ENCODE measurements around the gene MFSD12.
A peak's percentile ranks its signal among the peaks of the same experiment; 100 is the strongest.
"Not testable (repeated sequence)": the region's sequence is repeated elsewhere in the genome, so short reads cannot be mapped to it uniquely, and the experiment has no call there.

The MFSD12 gene

GRCh38 chr19:3575949-3576673 is 18.7 kb upstream of the MFSD12 start:
- no peak overlapping the region for H3K4me3 ChIP-seq (ENCODE audit: low read length)
- no peak for TF ChIP-seq ZNF274 (IDR thresholded peaks at IDR 0.05; ENCODE audit: low read depth, low read length)

GRCh38 chr19:3575260-3575741 is 17.9 kb upstream of the MFSD12 start:
- no peak for TF ChIP-seq ZNF274 (IDR thresholded peaks at IDR 0.05; ENCODE audit: low read depth, low read length)
- no peak overlapping the region for H3K4me3 ChIP-seq (ENCODE audit: low read length)

GRCh38 chr19:3573858-3574637 is 16.7 kb upstream of the MFSD12 start:
- TF ChIP-seq ZNF274 (IDR thresholded peaks at IDR 0.05; ENCODE audit: low read depth, low read length) = no peak

GRCh38 chr19:3573162-3573857 is 15.9 kb upstream of the MFSD12 start:
- no peak for TF ChIP-seq ZNF274 (IDR thresholded peaks at IDR 0.05; ENCODE audit: low read depth, low read length)
- peak overlapping the region; percentile 92 for H3K4me3 ChIP-seq (ENCODE audit: low read length)

More at GRCh38 chr19:3573858-3574637, 16.7 kb upstream of the MFSD12 start:
- H3K4me3 ChIP-seq (ENCODE audit: low read length) = peak overlapping the region; percentile 92; the same call in 1 of the 2 replicates

DNA sequence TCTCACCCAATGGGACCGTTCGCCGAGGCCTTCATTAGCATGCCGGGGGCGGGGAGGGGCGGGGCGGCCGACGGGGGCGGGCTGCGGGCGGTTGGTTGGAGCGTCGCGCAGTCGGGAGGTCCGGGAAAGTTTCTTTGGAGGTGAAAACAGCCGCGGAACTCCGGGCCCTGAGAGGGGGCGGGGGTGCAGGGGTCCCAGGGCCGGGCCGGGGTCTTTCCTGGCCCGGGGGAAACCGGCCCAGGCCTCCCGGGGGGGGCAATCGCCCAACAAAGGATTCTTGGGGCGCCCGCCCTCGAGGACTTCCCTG is 15.4 kb upstream of the MFSD12 start, which contains the start of gene HMG20B:
HMG20B (plus strand) TSS at position 90 of the 307 bp plus-strand sequence. CDS start 366 bp downstream, outside the sequence.
- no peak for TF ChIP-seq ZNF274 (IDR thresholded peaks at IDR 0.05; ENCODE audit: low read depth, low read length)
- peak within 1 kb of the TSS; percentile 92 for H3K4me3 ChIP-seq (ENCODE audit: low read length)

DNA sequence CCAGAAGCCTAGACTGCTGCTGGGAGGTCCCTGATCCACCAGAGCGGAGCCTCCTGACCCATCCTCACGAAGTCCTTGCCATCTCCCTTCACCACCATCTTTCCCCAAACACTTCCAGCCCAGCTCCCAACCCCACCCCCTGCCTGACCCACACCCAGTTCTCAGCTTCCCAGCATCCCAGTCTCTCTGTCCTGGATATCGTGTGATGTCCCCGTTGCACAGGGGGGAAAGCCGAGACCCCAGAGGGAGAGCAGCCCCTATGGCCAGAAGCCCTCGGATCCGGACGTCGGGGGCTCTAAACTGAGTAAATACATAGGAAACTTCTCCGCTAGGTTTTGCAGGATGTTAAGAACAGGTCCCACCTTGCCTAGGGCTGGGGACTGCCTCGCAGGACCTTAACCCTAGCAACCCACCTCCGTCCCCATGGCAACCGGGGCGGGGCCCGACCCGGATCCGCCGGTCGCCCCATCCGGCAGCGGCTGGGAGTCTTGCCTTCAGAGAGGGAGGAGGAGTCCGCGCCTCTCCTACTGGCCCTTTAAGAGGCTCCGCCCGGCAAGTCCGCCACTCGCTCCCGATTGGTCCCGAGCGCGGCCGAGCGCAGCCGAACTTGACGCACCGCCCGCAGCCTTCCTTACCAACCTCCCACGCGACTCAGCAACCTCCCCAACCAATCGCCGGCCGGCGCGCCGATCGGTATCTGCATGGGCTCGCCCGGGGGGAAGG is 14.9 kb upstream of the MFSD12 start:
- H3K4me3 ChIP-seq (ENCODE audit: low read length) = peak overlapping the region; percentile 41; the same call in 1 of the 2 replicates
- TF ChIP-seq ZNF274 (IDR thresholded peaks at IDR 0.05; ENCODE audit: low read depth, low read length) = no peak

GRCh38 chr19:3570606-3571011 is 13.2 kb upstream of the MFSD12 start:
- H3K4me3 ChIP-seq (ENCODE audit: low read length) = no peak overlapping the region

DNA sequence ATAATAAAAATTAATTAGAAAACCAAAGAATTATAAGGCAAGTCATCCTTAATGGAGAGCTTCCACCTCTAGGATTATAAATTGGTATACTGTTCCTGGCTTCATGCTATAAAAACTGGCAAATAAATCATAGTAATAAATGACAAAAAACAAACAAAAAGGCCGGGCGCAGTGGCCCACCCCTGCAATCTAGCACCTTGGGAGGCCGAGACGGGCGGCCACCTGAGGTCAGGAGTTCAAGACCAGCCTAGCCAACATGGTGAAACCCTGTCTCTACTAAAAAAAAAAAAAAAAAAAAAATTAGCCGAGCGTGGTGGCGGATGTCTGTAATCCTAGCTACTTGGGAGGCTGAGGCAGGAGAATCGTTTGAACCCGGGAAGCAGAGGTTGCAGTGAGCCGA is 12.7 kb upstream of the MFSD12 start:
- not testable (repeated sequence) for H3K4me3 ChIP-seq (ENCODE audit: low read length)

More at GRCh38 chr19:3570606-3571011, 13.2 kb upstream of the MFSD12 start:
- TF ChIP-seq ZNF274 (IDR thresholded peaks at IDR 0.05; ENCODE audit: low read depth, low read length) = no peak

GRCh38 chr19:3565139-3565538 is 7.8 kb upstream of the MFSD12 start:
- no peak overlapping the region for H3K4me3 ChIP-seq (ENCODE audit: low read length)
- TF ChIP-seq ZNF274 (IDR thresholded peaks at IDR 0.05; ENCODE audit: low read depth, low read length) = no peak

DNA sequence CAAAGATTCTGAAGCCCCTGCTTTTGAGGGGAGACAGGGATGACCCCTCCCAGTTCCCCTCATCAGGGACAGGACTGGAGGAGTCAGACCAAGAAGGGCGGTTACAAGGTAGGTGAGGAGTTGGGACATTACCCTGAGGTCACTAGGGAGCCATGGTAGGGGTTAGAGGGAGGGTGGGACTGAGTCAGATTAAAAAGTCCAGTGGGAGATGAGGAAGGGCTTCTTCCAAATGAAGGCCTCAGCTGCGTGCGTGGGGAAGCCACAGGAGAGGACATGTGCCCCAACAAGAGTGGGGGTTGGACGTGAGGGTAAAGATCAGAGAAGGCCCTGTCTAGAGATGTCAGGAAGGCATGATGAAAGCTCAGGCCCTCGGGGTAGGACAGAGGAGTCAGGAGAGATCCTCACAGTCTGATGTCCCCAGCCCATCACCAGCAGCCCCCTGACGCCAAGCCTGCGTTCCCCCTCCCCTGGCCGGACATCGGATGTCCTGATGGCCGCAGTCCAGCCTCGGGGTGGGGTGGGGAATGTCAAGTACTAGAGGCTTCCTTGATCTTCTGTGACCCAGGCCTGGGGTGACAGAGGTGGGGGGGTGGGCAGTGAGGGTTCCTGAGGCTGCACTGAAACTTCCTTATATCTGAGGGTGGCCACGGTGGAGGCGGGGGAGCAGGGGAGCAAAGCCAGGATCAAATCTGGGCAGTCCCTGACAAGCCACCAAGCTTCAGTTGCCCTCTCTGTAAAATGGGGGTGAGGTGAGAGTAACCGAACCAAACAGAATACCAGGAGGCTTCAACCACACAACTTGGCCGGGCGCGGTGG is 6.5 kb upstream of the MFSD12 start:
- no peak for TF ChIP-seq ZNF274 (IDR thresholded peaks at IDR 0.05; ENCODE audit: low read depth, low read length)
- no peak overlapping the region for H3K4me3 ChIP-seq (ENCODE audit: low read length)

DNA sequence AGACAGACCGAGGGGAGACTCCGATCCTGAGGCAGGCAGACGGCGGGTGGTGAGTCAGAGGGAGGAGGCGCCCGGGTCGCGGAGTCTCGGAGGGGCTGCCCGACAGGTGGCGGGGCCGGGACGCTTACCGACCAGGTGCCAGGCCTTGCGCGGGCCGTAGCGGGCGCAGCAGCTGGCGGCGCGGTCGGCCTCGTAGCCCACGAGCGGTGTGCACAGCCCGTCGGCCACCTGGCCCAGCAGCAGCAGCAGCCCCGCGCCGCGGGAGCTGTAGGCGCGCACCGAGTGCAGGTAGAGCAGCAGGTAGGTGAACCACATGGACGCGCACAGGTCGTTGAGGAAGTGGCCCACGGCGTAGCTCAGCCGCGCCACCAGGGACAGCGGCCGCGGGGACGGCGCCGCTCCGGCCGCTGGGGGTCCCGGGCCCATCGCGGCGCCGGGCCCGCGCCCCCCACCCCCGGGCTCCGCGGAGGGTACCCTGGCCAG is 367 bp downstream of the MFSD12 start:
- peak overlapping the region; percentile 62 for H3K4me3 ChIP-seq (ENCODE audit: low read length)
- no peak for TF ChIP-seq ZNF274 (IDR thresholded peaks at IDR 0.05; ENCODE audit: low read depth, low read length)

GRCh38 chr19:3556423-3556977 is 886 bp downstream of the MFSD12 start:
- TF ChIP-seq ZNF274 (IDR thresholded peaks at IDR 0.05; ENCODE audit: low read depth, low read length) = no peak
- peak overlapping the region; percentile 62 for H3K4me3 ChIP-seq (ENCODE audit: low read length)

All from GM08714 (cell line).